ENCODE data around the gene RANGRF.

Gene RANGRF

GRCh38 chr17:8300226-8300625, 11.8 kb downstream of the RANGRF start:
- H3K9me3 ChIP-seq (ENCODE audit: control insufficient read depth, low read depth, low read length) = no peaks in the 10 kb centered on the region
- H3K4me1 ChIP-seq (ENCODE audit: control insufficient read depth, low read depth, low read length) = no peaks in the 10 kb centered on the region
- no peaks in the 10 kb centered on the region for H3K27me3 ChIP-seq (ENCODE audit: control insufficient read depth, insufficient read depth, low read length)
- no peak overlapping the region for H3K9ac ChIP-seq (ENCODE audit: low read length)
- H3K4me3 ChIP-seq (ENCODE audit: low read length) = no peak overlapping the region
- no peak overlapping the region for H3K27ac ChIP-seq (ENCODE audit: low read length)
- H3K36me3 ChIP-seq (ENCODE audit: control insufficient read depth, low read depth, low read length) = no peaks in the 10 kb centered on the region

DNA sequence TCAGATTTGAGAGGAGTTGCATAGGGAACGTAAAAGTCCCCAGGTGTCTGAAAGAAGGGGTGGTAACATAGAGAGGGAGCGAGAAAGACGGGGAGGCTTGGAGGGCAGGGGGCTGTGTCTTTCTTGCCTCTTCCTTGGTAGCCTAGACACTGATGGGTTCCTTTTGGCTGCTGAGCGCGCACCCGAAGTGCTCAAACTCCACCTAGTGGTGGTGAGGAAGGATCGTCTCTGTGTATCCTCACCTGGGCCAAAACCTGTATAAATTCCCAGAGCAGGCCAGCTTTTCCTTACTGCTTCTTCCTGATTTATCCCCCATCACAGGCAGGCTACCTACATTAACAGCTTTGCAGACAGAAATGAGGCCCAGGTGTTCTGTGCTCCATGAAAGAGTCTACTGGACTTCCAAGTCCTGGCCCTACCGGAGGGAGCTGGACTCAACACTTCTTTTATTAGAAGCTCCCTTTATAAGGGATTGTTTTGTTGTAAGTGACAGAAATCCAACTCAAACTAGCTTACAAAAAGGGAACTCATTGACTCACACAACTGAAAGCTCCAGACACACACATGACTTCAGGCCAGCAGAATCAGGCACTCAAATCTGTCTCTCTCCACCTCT, 12.3 kb downstream of the RANGRF start:
- Histone ChIP-seq H3K27ac (ENCODE audit: low read length) (no peak overlapping the region), H3K4me3 (ENCODE audit: low read length) (no peak overlapping the region), H3K36me3 (ENCODE audit: control insufficient read depth, low read depth, low read length) (no peaks in the 10 kb centered on the region), H3K9me3 (ENCODE audit: control insufficient read depth, low read depth, low read length) (no peaks in the 10 kb centered on the region), H3K4me1 (ENCODE audit: control insufficient read depth, low read depth, low read length) (no peaks in the 10 kb centered on the region), H3K27me3 (ENCODE audit: control insufficient read depth, insufficient read depth, low read length) (no peaks in the 10 kb centered on the region), H3K9ac (ENCODE audit: low read length) (no peak overlapping the region)

DNA sequence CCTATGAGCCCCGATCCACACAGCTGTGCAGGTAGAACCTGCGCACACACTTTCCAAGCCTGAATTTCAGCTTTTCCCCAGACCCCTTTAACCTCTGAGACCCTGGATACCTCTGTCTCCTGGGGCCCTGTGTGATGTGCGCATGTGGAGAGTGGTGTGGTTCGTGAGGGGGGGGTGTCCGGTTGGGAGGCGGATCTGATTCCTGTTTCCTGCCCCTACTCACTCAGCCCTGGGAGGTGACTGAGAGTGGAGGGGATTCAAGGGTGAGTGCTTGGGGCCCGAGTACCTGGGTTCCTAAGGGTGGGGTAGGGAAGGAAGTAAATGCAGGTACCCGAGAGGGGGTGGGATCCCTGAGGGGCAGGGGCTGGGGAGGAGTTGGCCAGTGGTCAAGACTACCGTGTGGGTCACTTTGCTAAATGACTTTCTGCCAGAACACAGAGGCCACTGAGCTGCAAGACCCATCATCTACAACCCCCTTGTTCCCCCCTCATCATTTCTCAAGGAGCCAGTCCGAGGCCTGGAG, 22.2 kb downstream of the RANGRF start:
- Histone ChIP-seq H3K36me3 (ENCODE audit: control insufficient read depth, low read depth, low read length) (no peaks in the 10 kb centered on the region), H3K27me3 (ENCODE audit: control insufficient read depth, insufficient read depth, low read length) (peaks cover 18% of the 10 kb centered on the region), H3K27ac (ENCODE audit: low read length) (no peak overlapping the region), H3K9me3 (ENCODE audit: control insufficient read depth, low read depth, low read length) (no peaks in the 10 kb centered on the region), H3K4me1 (ENCODE audit: control insufficient read depth, low read depth, low read length) (peaks cover 4% of the 10 kb centered on the region), H3K4me3 (ENCODE audit: low read length) (no peak overlapping the region), H3K9ac (ENCODE audit: low read length) (no peak overlapping the region)

GRCh38 chr17:8311131-8311790, 22.8 kb downstream of the RANGRF start:
- Histone ChIP-seq H3K36me3 (ENCODE audit: control insufficient read depth, low read depth, low read length) (no peaks in the 10 kb centered on the region), H3K27me3 (ENCODE audit: control insufficient read depth, insufficient read depth, low read length) (peaks cover 24% of the 10 kb centered on the region), H3K9ac (ENCODE audit: low read length) (no peak overlapping the region), H3K9me3 (ENCODE audit: control insufficient read depth, low read depth, low read length) (no peaks in the 10 kb centered on the region), H3K4me1 (ENCODE audit: control insufficient read depth, low read depth, low read length) (peaks cover 4% of the 10 kb centered on the region), H3K4me3 (ENCODE audit: low read length) (no peak overlapping the region), H3K27ac (ENCODE audit: low read length) (no peak overlapping the region)

DNA sequence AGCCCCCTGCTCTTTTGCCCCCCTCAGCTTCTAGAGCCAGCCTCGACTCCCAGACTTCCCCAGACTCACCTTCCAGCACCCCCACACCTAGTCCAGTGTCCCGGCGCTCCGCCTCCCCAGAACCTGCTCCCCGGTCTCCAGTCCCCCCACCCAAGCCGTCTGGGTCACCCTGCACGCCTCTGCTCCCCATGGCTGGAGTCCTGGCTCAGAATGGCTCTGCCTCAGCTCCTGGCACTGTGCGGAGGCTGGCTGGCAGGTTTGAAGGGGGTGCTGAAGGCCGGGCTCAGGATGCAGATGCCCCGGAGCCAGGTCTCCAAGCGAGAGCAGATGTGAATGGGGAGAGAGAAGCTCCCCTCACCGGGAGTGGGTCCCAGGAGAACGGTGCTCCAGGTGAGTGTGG, 23.8 kb downstream of the RANGRF start:
- no peaks in the 10 kb centered on the region for H3K36me3 ChIP-seq (ENCODE audit: control insufficient read depth, low read depth, low read length)
- peaks cover 34% of the 10 kb centered on the region for H3K27me3 ChIP-seq (ENCODE audit: control insufficient read depth, insufficient read depth, low read length)
- no peak overlapping the region for H3K4me3 ChIP-seq (ENCODE audit: low read length)
- no peak overlapping the region for H3K27ac ChIP-seq (ENCODE audit: low read length)
- H3K4me1 ChIP-seq (ENCODE audit: control insufficient read depth, low read depth, low read length) = peaks cover 4% of the 10 kb centered on the region
- no peaks in the 10 kb centered on the region for H3K9me3 ChIP-seq (ENCODE audit: control insufficient read depth, low read depth, low read length)
- H3K9ac ChIP-seq (ENCODE audit: low read length) = no peak overlapping the region

DNA sequence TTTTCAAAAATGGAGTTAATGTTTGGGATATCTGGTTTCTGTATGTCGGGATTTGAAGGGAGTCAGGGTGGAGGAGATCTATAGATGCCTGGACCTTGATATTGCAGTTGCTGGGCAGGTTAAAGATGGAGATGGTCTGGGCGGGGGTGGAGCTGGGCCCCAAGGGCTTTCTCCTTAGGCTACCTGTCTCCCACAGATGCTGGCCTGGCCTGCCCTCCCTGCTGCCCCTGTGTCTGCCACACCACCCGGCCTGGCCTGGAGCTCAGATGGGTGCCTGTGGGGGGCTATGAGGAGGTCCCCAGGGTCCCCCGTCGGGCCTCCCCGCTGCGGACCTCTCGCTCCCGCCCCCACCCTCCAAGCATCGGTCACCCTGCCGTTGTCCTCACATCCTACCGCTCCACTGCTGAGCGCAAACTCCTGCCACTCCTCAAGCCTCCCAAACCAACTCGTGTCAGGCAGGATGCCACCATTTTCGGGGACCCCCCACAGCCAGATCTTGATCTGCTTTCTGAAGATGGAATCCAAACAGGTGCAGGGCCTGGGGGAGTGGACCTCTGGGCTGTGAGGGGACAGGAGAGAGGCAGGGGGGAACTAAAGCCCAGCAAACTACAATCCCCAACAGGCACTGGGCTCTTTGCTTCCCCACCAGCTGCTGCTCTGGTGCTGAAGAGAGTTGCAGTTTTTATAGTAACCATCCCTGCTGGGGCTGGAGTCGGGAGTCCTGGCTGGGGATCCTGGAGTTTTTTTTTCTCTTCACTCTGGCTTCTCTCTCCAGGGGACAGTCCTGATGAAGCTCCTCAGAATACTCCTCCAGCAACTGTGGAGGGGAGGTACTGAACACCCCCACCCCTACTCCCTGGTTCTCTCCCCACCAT, 24.5 kb downstream of the RANGRF start:
- peaks cover 35% of the 10 kb centered on the region for H3K27me3 ChIP-seq (ENCODE audit: control insufficient read depth, insufficient read depth, low read length)

GRCh38 chr17:8314797-8315763, 26.6 kb downstream of the RANGRF start:
- Histone ChIP-seq H3K9ac (ENCODE audit: low read length) (peak overlapping the region; percentile 15), H3K27ac (ENCODE audit: low read length) (no peak overlapping the region), H3K9me3 (ENCODE audit: control insufficient read depth, low read depth, low read length) (no peaks in the 10 kb centered on the region), H3K4me1 (ENCODE audit: control insufficient read depth, low read depth, low read length) (peaks cover 4% of the 10 kb centered on the region), H3K4me3 (ENCODE audit: low read length) (peak overlapping the region; percentile 79), H3K36me3 (ENCODE audit: control insufficient read depth, low read depth, low read length) (no peaks in the 10 kb centered on the region), H3K27me3 (ENCODE audit: control insufficient read depth, insufficient read depth, low read length) (peaks cover 35% of the 10 kb centered on the region)

More for the DNA sequence above, 24.5 kb downstream of the RANGRF start:
- Histone ChIP-seq H3K9ac (ENCODE audit: low read length) (no peak overlapping the region), H3K4me1 (ENCODE audit: control insufficient read depth, low read depth, low read length) (peaks cover 4% of the 10 kb centered on the region), H3K36me3 (ENCODE audit: control insufficient read depth, low read depth, low read length) (no peaks in the 10 kb centered on the region), H3K4me3 (ENCODE audit: low read length) (no peak overlapping the region), H3K9me3 (ENCODE audit: control insufficient read depth, low read depth, low read length) (no peaks in the 10 kb centered on the region), H3K27ac (ENCODE audit: low read length) (no peak overlapping the region)

- H3K36me3 ChIP-seq (ENCODE audit: control insufficient read depth, low read depth, low read length) = no peaks in the 10 kb centered on the region
- H3K4me1 ChIP-seq (ENCODE audit: control insufficient read depth, low read depth, low read length) = peaks cover 4% of the 10 kb centered on the region
- peaks cover 35% of the 10 kb centered on the region for H3K27me3 ChIP-seq (ENCODE audit: control insufficient read depth, insufficient read depth, low read length)
- H3K9ac ChIP-seq (ENCODE audit: low read length) = no peak overlapping the region
- no peaks in the 10 kb centered on the region for H3K9me3 ChIP-seq (ENCODE audit: control insufficient read depth, low read depth, low read length)
- H3K4me3 ChIP-seq (ENCODE audit: low read length) = peak overlapping the region; percentile 79
- no peak overlapping the region for H3K27ac ChIP-seq (ENCODE audit: low read length)
Observed at GRCh38 chr17:8315764-8316217, 27.3 kb downstream of the RANGRF start.

DNA sequence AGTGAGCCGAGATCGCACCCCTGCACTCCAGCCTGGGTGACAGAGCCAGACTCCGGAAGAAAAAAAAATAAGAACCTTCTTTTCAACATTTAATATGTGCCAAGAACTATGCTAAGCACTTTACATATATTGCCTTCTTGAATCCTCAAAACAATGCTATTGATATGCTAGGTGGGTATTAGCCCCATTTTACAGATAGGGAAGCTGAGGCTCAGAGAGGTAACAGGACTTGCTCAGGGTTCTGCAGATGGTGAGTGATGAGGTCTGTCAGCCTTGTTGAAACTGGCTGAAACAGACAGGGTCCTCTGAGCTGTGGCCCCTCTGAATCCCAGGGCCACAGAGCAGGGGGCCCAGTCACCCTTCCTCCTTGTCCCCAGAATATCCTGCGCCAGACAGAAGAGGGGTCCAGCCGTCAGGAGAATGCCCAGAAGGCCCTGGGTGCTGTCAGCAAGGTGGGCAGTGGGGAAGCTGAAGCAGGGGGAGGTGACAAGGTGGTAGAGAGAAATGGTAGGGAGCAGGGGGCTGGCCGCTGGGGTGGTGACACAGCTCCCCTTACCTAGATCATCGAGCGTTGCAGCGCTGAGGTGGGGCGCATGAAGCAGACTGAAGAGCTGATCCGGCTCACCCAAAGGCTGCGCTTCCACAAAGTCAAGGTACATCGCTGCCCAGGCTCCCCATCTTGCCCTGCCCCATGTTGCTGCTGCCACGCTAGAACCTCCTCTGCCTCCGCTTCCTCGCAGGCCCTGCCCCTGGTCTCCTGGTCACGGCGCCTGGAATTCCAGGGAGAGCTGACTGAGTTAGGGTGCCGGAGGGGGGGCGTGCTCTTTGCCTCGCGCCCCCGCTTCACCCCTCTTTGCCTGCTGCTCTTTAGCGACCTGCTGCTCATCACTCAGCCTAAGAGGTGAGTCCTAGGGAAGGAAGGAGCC, 29.8 kb downstream of the RANGRF start:
- Histone ChIP-seq H3K27ac (ENCODE audit: low read length) (no peak overlapping the region), H3K4me1 (ENCODE audit: control insufficient read depth, low read depth, low read length) (peaks cover 4% of the 10 kb centered on the region), H3K36me3 (ENCODE audit: control insufficient read depth, low read depth, low read length) (no peaks in the 10 kb centered on the region), H3K9ac (ENCODE audit: low read length) (no peak overlapping the region), H3K4me3 (ENCODE audit: low read length) (no peak overlapping the region), H3K9me3 (ENCODE audit: control insufficient read depth, low read depth, low read length) (no peaks in the 10 kb centered on the region), H3K27me3 (ENCODE audit: control insufficient read depth, insufficient read depth, low read length) (peaks cover 35% of the 10 kb centered on the region)

DNA sequence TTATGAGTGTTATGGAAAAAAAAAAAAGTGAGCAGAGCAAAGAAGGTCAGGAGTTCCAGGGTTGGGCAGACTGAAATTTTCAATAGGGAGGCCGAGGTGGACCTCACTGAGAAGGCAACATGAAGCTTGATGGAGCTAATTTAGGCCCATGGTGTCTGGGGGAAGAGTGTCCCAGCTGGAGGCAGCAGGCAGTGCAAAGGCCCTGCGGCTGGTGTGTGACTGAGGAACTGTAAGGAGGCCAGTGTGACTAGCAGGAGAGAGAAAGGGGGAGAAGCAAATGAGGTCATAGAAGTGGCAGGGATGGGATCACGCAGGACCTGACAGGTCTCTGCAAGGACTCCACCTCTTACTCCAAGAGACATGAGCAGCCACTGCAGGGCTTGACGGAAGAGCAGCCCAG, 31.8 kb downstream of the RANGRF start:
- Histone ChIP-seq H3K9me3 (ENCODE audit: control insufficient read depth, low read depth, low read length) (no peaks in the 10 kb centered on the region), H3K9ac (ENCODE audit: low read length) (no peak overlapping the region), H3K27ac (ENCODE audit: low read length) (no peak overlapping the region), H3K4me1 (ENCODE audit: control insufficient read depth, low read depth, low read length) (no peaks in the 10 kb centered on the region), H3K36me3 (ENCODE audit: control insufficient read depth, low read depth, low read length) (no peaks in the 10 kb centered on the region), H3K27me3 (ENCODE audit: control insufficient read depth, insufficient read depth, low read length) (peaks cover 22% of the 10 kb centered on the region), H3K4me3 (ENCODE audit: low read length) (no peak overlapping the region)
